Hepatocyte (in vitro differentiated cells): Measurements from ENCODE around the gene PGBD2.
"Not testable (repeated sequence)": the region's sequence is repeated elsewhere in the genome, so short reads cannot be mapped to it uniquely, and the experiment has no call there.

ENCODE experiments used
- CTCF ChIP-seq: fragments of 200-600 bp; sonication (generic); IDR thresholded peaks from 2 replicates; pipeline ENCODE4 v1.5.1; 2016; ENCODE audit warnings: antibody characterized with exemption, mild to moderate bottlenecking; ENCODE audit not compliant: poor library complexity
- EZH2 ChIP-seq: fragments of 200-600 bp; sonication (generic); IDR thresholded peaks from 2 replicates; pipeline ENCODE4 v1.6.1; 2016; ENCODE audit warnings: antibody characterized with exemption, mild to moderate bottlenecking, borderline replicate concordance
- EZH2phosphoT487 ChIP-seq: fragments of 200-600 bp; sonication (generic); IDR thresholded peaks from one replicate; pipeline ENCODE4 v1.6.1; 2018; ENCODE audit warnings: antibody characterized with exemption, mild to moderate bottlenecking, low read depth, moderate library complexity; ENCODE audit not compliant: unreplicated experiment, severe bottlenecking

GRCh38 chr1:248925859-248926258, 19.8 kb downstream of the PGBD2 start:
- not testable (repeated sequence) for TF ChIP-seq CTCF, EZH2, EZH2phosphoT487
